Upper lobe of right lung (tissue), 1 donor: ENCODE measurements around the gene PDE11A. TPM values are rescaled to one million over a fixed set of nuclear protein-coding genes. Genes with fewer than 3 reads are reported as not detected.

Source experiments
- ATAC-seq: fragments of 200-7000 bp; cut with Tn5 transposase; one replicate; pipeline ENCODE4 v1.9.1; 2020; ENCODE audit warnings: mild to moderate bottlenecking, moderate library complexity
- DNase-seq: peaks from one replicate; pipeline ENCODE4 v3.0.0-alpha.2; 2020
- H3K27ac ChIP-seq: fragments of 200-600 bp; one replicate; pipeline ENCODE4 v1.8.0; 2022
- H3K27me3 ChIP-seq: fragments of 200-600 bp; one replicate; pipeline ENCODE4 v1.8.0; 2022; ENCODE audit warnings: mild to moderate bottlenecking
- H3K36me3 ChIP-seq: fragments of 200-600 bp; one replicate; pipeline ENCODE4 v1.8.0; 2022
- H3K4me1 ChIP-seq: fragments of 200-600 bp; one replicate; pipeline ENCODE4 v1.8.0; 2022
- H3K4me3 ChIP-seq: fragments of 200-600 bp; one replicate; pipeline ENCODE4 v1.8.0; 2022; ENCODE audit warnings: mild to moderate bottlenecking
- H3K9me3 ChIP-seq: fragments of 200-600 bp; one replicate; pipeline ENCODE4 v1.8.0; 2022
- intact Hi-C: fragments of 100-400 bp; cut with DNase I; formaldehyde crosslinking; loops from one replicate; pipeline ENCODE4 v1.11.0; 2022
- total RNA-seq: library from RNA; stranded (reverse); fragmentation: NEBNext Ultra II Directional; extraction: Animal tissue kit (Norgen Biotek cat#: 25700); gene quantifications from one replicate; pipeline ENCODE4 v1.2.1, GENCODE V29; 2021
- TF ChIP-seq, protein P1 (sequence below): fragments of 200-600 bp; IDR thresholded peaks from one replicate; pipeline ENCODE4 v1.8.0; 2022; ENCODE audit warnings: antibody characterized with exemption
- donor health status: DM: no; HTN: yes; CAD: no; lungs with severe emphysema.

PDE11A gene
- total RNA-seq, 1 donor from 2014 or later: not detected

DNA sequence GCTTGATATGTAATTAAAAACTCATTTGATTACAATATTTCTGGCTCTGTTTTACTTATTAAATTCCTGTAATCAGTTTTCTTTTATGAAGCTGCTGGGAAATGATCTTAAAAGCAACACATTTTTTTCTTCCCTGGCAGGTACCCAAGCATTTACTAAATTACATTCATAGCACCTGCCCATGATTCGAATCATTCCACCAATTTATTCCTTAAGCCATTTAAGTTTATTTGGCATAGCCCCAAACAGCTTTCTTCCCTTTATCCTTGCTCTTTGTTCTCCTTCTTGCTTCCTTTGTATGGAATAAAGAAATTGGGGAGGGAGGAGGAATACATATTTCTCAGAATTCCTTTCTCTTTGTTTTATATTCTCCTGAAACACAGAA, 438.7 kb downstream of the PDE11A start:
- intact Hi-C loops: no loop called here
- no peaks in the 10 kb centered on the region for H3K4me1 ChIP-seq
- peak overlapping the region; percentile 36 for H3K4me3 ChIP-seq
- no peak overlapping the region for H3K27ac ChIP-seq
- ATAC-seq (no peak), DNase-seq (no peak)
- TF ChIP-seq, protein P1, sequence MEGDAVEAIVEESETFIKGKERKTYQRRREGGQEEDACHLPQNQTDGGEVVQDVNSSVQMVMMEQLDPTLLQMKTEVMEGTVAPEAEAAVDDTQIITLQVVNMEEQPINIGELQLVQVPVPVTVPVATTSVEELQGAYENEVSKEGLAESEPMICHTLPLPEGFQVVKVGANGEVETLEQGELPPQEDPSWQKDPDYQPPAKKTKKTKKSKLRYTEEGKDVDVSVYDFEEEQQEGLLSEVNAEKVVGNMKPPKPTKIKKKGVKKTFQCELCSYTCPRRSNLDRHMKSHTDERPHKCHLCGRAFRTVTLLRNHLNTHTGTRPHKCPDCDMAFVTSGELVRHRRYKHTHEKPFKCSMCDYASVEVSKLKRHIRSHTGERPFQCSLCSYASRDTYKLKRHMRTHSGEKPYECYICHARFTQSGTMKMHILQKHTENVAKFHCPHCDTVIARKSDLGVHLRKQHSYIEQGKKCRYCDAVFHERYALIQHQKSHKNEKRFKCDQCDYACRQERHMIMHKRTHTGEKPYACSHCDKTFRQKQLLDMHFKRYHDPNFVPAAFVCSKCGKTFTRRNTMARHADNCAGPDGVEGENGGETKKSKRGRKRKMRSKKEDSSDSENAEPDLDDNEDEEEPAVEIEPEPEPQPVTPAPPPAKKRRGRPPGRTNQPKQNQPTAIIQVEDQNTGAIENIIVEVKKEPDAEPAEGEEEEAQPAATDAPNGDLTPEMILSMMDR: no peak
- H3K9me3 ChIP-seq: no peaks in the 10 kb centered on the region
- no peaks in the 10 kb centered on the region for H3K36me3 ChIP-seq
- no peaks in the 10 kb centered on the region for H3K27me3 ChIP-seq

DNA sequence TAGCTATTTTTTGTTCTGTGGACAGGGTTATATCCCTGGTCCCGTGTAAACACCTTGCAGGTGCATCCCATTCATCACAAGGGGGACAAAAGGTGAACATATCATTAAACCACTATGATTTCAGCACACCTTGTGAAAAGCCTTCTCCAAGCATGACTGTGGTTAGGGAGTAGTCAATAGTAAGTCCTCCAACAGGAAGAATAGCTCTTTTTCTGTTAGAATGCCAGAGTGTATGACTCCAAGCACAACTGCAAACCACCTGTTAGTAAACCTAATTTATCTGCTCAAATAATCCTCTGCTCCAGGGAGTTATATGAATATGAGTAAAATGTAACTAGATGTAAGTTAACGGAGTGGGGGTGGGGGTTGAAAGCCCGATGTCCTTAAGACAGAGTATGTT, 439.5 kb downstream of the PDE11A start:
- DNase-seq: no peak
- Histone ChIP-seq H3K36me3 (no peaks in the 10 kb centered on the region), H3K4me3 (no peak overlapping the region), H3K4me1 (no peaks in the 10 kb centered on the region), H3K27ac (no peak overlapping the region), H3K9me3 (no peaks in the 10 kb centered on the region), H3K27me3 (no peaks in the 10 kb centered on the region)
- intact Hi-C loops: no loop called here
- TF ChIP-seq, protein P1: no peak
- no peak for ATAC-seq

DNA sequence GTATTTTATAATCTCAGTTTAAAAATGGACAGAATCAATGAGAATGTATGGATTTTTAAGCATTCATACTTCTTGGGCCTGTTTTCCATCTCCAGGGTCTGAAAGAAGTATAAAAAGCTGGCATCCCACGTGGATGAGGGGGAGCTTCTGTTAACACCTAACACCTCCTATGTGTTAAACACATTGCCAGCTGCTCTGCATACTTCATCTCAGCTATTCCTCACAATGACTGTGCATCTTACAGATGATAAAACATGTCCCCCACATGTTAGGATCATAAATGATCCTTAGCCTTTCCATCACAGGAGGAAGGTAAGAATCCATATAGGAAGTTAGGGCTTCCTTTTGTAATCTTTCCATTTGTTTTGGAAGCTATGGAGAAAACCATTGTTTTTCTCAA, 440.9 kb downstream of the PDE11A start:
- H3K4me3 ChIP-seq: no peak overlapping the region

DNA sequence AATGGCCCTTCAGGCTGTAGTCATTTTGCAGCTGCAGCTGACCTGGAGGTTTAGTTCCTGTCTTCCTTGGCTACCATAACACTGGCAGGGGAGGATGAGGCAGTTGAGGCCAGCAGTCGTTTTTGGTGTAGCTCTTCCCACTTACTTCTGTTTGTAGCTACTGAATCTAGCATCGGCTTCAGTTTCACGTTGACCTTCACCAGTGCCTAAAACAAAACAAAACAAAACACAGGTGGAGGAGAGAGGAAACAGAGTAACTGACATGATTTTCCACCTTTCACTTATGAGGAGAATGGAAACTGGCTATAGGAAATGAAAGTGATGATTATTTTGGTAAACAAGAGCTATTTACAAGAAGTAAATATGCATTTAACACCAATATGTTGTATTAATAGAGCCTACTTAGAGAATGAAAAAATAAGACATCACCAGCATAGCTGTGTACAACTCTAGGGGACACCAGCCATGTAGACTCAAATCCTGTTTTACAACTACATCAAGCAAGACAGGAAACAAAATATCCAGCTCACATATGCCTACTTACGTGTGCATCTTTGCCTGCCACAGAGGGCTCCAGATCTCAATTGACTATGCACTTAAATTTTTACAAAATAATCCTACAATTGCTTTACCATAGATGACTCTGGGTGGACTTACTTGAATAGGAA, 443.1 kb downstream of the PDE11A start:
- no peak overlapping the region for H3K4me3 ChIP-seq

More for the DNA sequence above, 440.9 kb downstream of the PDE11A start:
- intact Hi-C loops: no loop called here
- TF ChIP-seq, protein P1: no peak
- no peaks in the 10 kb centered on the region for H3K36me3 ChIP-seq
- no peaks in the 10 kb centered on the region for H3K27me3 ChIP-seq
- no peaks in the 10 kb centered on the region for H3K4me1 ChIP-seq
- H3K9me3 ChIP-seq: no peaks in the 10 kb centered on the region
- DNase-seq (no peak), ATAC-seq (no peak)
- H3K27ac ChIP-seq: no peak overlapping the region

DNA sequence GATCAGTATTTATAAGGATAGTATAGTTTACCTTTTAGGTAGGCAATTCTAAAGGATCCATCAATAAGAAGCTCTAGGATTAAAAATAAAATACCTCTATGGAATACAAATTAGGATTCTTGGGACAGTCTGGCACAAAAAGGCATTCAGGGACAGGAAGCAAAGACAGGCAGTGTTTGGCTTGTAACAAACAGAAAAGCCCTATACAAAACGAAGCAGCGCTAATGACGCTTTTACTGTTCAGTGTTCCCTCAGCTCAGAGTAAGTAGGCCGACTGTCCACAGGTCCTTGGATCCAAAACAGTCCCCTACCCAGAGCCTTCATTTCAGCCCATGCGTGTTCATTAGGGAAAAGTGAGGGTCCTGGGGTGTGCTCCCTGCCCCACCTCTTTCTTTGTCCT, 443.7 kb downstream of the PDE11A start:
- DNase-seq (no peak), ATAC-seq (no peak)
- Histone ChIP-seq H3K4me1 (no peaks in the 10 kb centered on the region), H3K9me3 (no peaks in the 10 kb centered on the region), H3K27ac (no peak overlapping the region), H3K27me3 (peaks cover 4% of the 10 kb centered on the region), H3K4me3 (no peak overlapping the region), H3K36me3 (no peaks in the 10 kb centered on the region)
- intact Hi-C loops: no loop called here
- TF ChIP-seq, protein P1: no peak

More for the DNA sequence above, 443.1 kb downstream of the PDE11A start:
- ATAC-seq (no peak), DNase-seq (no peak)
- TF ChIP-seq, protein P1: no peak
- Histone ChIP-seq H3K27me3 (peaks cover 4% of the 10 kb centered on the region), H3K27ac (no peak overlapping the region), H3K4me1 (no peaks in the 10 kb centered on the region), H3K36me3 (no peaks in the 10 kb centered on the region), H3K9me3 (no peaks in the 10 kb centered on the region)
- intact Hi-C loops: no loop called here
